EL (cell line): ENCODE data around the gene FXYD3.
"Not testable (repeated sequence)": the region's sequence is repeated elsewhere in the genome, so short reads cannot be mapped to it uniquely, and the experiment has no call there.

ENCODE experiments used
- DNase-seq: peaks from one replicate; pipeline ENCODE4 v3.0.0-alpha.2; 2016

FXYD3 gene

DNA sequence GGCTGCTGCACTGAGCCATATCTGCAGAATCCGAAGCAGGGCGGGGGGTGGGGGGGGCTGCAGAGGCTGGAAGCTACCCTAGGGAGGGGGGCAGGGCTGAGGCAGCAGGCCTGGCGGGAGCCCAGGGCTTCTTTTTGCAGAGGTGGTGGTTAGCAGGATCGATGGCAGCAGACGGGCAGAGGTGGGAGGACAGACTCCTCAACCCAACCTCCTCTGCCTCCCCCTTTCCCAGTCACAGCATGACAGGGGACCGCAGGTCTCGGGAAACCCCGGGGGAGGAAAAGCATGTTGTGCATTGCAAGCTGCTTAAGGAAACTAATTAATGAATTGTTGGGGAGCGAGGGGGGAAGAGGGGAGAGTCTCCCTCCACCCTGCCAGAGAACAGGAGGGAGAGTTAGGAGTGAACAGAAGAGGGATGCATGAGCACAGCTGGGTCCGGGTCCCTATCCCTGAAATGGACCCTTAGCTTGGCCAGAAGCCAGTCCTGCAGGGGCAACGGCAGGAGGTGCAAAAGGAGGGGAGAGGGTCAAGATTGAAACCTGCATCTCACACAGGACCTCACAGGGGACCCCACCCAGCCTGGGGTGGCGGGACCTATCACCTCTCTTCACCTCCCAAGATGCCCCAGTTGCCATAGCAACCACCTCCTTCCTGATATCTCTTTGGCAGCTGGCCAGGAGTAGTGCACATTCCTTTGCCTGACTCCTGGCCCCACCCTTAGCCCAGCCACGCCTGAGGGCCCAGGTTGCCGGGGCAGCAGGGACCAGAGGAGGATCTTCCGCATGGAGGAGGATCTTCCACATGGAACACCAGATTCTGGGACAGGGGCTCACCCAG is 29.2 kb downstream of the FXYD3 start:
- no peak for DNase-seq

DNA sequence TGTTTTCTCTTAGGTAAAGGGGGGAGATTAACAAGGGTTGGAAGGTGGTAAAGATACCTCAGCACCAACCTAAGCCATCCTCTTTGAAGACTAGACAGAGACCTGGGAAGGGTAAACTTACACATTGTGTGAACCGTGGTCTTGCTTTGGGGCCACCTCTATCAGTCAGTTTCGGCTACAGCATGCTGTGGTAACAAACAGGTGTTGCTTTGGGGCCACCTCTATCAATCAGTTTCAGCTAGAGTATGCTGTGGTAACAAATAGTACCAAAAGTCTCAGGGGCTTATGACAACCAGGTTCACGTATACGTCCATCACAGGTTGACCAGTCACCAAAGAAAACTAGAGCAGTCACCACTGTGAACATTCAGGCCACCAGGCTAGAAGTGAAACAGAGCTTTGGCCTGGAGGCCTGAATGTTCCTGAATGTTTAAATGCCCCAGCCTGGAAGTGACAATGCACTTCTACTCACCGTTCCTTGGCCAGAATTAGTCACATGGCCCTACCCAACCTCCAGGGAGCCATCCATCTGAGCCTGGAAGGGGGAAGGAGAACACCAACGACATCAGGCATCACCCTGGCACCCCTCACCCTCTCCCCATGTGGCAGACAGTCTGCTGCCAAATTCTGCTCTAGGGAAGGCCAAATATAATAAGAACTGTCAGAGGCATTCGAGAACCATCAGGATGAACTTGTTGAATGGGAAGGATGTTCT is 31.3 kb downstream of the FXYD3 start:
- DNase-seq, result no peak

DNA sequence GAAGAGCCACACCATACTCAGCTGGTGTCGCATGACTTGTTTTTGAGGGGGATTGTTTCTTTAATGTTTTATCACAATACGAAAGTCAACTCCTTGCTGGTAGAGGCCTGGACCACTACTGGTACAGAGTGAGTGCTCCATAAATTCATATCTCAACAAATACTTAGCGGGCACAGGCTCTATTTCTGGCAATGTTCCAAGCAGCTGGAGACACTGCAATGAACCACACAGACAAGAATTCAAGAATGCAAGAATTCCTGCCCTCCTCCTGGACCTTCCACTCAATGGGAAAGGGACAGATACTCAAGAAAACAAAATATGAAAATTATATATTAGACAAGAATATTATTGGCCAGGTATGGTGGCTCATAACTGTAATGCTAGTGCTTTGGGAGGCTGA is 33.8 kb downstream of the FXYD3 start:
- no peak for DNase-seq

DNA sequence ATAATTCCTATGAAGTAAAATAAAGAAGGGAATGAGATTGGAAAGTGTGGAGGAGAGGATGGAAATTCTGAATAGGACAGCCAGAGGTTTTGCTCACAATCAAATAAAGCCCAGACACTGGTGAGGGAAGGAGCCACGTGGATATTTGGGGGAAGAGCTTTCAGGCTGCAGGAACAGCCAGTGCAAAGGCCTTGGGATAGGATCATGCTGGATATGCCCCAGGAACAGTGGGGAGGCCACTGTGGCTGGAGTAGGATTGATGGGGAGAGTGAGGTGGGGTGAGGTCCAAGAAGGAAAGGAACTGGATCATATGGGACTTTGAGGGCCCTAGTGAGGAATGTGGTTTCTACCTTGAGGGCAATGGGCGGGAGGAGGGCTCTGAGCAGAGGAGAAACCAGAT is 34.8 kb downstream of the FXYD3 start:
- DNase-seq, result no peak

DNA sequence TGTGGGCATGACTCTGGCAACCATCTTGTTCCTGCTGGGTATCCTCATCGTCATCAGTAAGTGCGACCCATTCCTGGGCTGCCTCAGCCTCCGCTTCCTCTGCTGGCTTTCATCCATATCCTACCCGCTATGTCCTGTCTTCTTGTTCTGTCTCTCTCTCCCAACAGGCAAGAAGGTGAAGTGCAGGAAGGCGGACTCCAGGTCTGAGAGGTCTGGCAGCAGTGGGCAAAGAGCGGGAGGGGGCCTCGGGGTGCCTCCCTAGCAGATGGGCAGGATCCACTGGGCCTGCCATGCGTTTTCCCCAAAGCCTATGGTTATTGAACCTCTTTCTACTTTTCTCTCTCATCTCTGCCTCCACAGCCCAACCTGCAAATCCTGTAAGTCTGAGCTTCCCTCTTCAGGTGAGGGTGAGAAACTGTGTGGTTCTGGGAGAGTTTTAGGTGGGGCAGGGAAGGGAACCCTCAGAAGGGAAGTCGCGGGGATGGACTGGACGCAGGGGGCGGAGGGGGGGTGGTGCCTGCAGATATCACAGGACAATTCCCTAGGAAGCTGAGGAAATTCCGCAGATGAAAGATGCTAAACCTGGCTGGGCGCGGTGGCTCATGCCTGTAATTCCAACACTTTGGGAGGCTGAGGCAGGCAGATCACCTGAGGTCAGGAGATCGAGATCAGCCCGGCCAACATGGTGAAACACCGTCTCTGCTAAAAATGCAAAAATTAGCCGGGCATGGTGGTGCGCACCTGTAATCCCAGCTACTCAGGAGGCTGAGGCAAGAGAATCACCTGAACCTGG is 35.8 kb downstream of the FXYD3 start:
- no peak for DNase-seq

DNA sequence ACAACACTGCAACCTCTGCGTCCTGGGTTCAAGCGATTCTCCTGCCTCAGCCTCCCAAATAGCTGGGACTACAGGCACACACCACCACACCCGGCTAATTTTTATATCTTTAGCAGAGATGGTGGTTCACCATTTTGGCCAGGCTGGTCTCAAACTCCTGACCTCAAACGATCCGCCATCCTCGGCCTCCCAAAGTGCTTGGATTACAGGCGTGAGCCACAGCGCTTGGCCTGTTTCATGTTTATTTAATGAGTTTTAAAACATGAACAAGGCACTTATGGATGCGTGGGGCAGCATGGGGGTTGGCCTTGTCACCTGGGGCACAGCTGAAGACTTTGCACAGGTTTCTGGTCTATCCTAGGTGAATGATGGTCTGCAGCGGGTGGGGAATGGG is 37.5 kb downstream of the FXYD3 start:
- DNase-seq, result not testable (repeated sequence)

DNA sequence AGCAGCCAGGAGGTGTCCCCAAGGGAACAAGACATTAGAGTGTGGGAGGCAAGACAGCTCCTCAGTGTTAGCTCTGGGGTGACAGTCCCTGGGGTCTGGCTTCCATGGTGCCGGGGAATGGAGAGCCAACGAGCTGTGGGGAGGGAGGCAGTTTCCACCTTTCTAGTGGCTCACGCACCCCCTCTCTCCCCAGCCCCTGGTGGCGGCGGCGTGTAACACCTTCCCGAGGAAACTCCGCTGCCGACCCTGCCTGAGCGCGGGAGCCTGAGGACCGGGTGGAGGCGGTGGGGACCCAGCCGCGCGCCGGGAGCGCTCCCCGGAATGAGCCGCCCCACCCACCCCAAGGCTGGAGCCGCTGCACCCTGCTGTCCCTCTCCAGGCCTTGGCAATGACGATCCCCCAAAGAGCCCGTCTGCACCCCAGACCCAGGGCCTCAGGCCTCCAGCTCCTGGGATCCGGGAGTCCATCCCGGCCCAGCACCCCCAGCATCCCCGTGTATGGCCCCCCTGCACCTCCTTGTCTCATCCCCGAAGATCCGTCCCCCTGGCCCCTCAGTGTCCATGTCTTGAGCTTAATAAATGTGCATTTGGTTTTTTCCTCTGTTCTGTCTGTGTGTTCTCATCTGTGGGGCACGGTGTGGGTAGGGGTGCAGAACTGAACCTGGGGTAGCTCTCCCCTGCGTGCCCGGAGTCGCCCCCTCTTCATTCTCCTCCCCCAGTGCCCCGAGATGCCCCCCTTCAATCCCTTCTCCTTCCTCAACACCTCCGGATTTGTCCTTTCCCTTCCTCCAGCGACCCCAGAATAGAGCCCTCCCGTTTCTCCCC is 38.3 kb downstream of the FXYD3 start:
- peak; percentile 58 for DNase-seq

DNA sequence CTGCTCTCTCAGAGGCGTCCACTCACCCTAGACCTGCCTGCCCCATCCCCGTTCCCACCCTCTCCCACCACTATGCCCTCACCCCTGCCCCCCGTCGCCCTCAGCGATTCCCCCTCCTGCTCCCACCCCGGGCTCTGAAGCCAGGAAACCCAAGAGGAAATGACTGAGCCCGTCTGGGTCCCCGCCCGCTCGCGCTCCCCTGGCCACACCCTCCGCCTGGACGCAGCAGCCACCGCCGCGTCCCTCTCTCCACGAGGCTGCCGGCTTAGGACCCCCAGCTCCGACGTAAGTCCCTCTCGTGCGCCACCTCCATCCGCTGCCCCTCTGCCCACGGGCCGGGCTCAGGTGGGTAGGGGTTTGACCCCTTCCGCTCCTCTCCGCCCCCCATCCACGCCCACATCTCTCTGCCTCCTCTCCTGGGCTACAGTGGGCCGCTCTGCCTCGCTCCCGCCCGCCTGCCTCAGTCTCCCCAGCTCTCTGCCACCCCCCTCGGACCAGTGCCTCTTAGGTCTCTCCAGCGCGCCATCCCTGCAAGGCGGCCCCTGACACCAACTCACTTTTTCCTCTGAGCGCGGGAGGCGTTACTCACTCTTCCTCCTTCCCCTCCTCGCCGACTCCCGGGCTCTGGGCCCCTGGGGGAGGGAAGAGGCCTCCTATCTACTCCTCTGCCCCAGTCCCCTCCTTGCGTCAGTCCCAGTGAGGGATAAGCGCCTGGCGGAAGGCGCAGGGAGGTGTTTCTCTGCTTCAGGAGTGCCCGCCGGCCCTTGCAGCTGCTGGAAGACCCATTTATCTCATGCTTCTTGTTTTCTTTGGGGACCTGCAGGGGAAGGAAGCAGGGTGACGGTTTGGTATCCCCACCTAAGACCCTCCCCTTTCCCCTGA is 39.1 kb downstream of the FXYD3 start, which contains the start of gene FXYD5:
Gene FXYD5 (plus strand): TSS at position 211 of the 882 bp plus-strand sequence. CDS start 816 bp downstream, outside the sequence.
- DNase-seq, result peak; percentile 84

DNA sequence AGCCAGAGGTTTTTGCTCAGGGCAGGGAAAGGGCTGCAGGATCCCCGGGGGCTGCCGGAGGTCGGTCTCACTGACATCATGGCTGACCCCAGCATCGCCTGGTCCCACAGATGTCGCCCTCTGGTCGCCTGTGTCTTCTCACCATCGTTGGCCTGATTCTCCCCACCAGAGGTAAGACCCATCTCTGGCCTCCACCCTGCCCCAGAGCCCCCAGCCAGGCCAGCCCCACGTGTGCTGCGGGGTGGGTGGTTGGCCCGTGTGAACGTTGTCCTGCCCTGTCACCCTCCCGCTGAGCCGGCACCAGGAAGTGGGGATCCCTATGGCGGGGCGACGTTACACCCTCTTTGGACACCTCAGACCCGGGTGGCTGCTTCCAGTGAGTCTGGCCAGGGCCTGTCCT is 39.8 kb downstream of the FXYD3 start:
- no peak for DNase-seq

DNA sequence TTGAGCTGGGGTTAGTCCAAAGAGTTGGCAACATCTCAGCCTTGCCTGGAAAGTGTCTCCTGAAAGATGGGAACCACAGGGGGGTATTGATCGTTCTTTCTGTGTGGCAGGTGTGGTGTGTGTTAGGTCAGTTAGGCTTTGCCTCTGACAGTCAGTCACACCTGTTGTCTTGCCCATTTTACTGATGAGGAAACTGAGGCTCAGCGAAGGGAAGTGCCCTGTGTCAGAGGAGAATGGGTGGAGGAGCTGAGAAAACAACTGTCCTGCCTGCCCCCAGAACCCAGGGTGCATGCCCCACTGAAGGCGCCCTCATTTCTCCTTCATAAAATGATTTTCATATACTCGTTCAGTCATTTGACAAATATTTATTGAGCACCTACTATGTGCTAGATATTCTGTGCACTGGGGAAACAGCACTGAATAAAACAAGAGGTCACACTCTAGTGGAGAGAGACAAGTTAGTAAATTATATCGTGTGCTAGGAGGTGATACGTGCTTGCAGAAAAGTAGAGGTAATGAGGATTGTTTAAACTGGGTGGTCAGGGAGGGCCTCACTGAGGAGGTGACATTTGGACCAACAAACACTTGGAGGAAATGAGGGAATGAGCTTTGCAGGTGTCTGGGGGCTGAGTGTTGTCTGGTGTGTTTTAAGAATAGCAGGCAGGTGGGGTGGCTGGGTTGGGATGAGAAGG is 40.5 kb downstream of the FXYD3 start:
- no peak for DNase-seq

DNA sequence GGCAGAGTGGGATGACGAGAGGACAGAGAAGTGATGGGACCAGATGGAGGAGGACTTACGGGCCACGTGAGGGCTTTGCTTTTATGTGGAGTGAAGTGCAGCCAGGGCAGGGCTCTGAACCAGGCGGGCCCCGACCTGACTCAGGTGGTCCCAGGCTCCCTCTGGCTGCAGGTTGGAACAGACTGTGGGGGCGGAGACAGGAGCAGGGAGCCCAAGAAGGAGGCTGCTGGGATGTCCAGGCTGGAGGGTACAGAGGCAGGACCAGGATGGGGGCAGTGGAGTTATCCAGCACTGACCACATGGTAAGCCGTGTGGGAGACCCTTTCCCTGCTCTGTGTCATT is 41.0 kb downstream of the FXYD3 start:
- DNase-seq, result no peak

DNA sequence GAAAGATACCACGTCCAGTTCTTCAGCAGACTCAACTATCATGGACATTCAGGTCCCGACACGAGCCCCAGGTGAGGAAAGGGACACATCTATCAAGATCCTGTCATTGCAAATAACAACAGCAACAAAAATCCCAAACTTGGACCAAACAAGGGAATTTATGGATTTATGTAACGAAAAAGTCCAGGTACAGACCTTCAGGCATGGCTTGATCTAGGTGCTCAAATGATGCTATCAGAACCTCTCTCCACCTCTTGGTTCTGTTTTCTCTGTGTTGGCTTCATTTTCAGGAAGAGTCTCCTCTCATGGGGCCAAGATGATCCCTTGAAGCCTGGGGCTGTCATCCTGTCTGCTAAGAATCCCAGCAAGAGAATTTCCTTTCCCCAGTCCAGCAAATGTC is 41.8 kb downstream of the FXYD3 start:
- DNase-seq, result no peak

DNA sequence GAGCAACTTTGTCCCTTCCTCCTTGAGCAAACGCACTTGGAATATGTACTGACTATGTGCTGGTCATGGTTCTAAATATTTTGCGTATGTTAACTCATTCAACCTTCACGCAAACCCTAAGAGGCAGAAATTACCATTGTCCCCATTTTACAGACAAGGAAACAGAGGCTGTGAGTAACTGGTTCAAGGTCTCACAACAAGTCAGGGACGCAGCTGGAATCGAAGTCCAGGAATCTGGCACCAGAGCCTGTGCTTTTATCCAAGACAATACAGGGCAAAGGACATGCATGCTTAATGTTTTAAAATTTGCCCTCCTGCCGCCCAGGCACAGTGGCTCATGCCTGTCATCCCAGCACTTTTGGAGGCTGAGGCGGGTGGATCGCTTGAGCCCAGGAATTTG is 44.0 kb downstream of the FXYD3 start:
- DNase-seq, result no peak

DNA sequence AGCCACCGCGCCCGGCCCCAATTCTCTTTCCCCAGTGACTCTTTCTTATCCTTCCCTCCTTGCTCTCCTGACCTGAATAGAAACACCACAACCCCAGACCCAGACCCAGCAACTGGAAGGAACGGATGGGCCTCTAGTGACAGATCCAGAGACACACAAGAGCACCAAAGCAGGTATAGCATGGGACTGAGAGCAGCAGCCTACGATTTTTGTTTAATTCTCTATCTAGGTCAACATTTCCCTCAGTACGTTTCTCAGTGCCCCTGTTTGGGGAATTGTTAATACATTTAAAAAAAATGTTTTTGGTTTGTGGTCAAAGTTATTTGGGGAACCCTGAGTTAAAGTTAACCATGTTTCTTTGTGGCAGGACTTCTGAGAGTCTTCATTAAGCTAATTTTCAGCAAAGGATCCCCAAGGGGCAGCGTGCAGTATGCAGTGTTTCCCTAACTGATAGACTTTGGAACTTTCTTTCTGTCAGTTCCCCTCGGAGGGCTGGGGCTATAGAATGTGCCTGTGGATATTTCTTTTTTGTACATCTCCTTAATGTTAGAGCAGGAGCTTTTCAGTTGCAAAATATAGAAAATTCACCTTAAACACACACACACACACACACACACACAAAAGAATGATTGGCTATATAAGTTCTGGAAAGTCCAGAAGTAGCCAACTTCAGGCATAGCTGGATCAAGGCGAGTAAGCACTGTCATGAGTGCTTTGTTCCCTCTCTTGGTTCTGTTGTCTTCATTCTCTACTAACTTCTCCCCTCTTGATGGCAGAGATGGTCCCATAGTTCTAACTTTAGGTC is 45.2 kb downstream of the FXYD3 start:
- no peak for DNase-seq

DNA sequence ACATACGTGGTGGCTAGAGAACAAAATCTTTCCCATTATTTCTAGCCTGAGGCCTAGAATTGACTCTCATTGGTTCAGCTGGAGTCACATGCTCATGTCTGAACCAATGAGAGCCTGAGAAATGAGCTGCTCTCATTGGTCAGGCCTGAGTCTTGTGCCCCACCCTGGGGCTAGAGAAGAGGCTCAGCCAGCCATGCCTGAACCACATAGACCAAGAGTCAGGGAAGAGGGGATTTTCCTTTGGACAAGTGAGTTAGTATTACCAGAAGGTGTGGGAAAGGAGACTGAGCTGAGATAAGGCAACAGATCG is 45.8 kb downstream of the FXYD3 start:
- DNase-seq, result no peak

DNA sequence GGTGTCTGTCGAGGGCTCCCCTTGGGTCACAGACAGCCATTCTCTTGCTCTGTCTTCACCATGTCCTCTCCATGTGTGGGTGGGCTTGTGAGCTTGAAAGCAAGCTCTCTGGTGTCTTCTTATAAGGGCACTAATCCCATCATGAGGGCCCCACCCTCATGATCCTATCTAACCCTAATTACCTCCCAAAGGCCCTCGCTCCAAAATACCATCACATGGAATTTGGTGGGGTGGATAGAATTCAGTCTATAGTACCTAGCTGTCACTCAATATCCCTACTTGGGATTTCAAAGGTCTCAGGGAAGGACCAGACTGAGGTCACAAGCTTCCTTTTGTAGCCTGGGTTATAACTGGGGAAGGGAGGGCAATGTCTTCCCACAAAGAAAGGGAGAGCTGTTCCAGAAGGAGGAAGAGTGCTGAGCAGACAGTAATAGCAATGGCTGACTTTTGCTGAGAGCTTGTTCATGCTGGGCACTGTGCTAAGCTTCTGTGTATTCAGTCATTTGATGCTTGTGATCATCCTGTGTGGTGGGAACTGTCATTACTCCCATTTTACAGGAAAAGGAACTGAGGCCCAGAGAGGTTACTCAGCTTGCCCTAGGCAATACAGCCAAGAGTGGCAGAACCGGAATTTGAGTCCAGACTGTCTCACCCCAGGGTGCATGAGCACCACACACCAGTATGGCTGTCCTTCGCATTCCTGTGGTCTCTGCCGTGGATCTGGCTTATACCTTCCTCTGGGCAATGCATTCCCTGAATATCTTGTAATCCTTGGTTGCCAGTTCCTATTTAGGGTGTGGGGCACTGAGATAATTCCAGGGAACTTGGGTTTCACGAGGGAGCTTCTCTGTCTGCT is 47.1 kb downstream of the FXYD3 start:
- DNase-seq, result peak; percentile 94

DNA sequence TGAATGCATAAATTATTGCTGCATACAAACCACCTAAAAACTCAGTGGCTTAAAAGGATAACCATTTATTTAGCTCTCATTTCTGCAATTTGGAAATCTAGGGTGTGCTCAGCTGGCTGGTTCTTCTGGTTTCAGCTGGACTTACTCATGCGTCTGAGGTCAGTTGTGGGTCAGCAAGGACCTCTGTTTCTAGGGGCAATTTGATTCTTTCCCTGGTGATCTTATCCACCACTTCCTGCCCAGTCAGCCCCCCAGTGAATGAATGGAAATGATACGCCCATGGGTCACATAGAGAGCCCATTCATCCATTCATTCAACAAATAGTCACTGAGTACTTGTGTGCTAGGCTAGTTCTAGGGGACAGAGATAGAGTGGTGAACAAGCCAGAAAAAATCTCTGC is 48.8 kb downstream of the FXYD3 start:
- peak; percentile 74 for DNase-seq

DNA sequence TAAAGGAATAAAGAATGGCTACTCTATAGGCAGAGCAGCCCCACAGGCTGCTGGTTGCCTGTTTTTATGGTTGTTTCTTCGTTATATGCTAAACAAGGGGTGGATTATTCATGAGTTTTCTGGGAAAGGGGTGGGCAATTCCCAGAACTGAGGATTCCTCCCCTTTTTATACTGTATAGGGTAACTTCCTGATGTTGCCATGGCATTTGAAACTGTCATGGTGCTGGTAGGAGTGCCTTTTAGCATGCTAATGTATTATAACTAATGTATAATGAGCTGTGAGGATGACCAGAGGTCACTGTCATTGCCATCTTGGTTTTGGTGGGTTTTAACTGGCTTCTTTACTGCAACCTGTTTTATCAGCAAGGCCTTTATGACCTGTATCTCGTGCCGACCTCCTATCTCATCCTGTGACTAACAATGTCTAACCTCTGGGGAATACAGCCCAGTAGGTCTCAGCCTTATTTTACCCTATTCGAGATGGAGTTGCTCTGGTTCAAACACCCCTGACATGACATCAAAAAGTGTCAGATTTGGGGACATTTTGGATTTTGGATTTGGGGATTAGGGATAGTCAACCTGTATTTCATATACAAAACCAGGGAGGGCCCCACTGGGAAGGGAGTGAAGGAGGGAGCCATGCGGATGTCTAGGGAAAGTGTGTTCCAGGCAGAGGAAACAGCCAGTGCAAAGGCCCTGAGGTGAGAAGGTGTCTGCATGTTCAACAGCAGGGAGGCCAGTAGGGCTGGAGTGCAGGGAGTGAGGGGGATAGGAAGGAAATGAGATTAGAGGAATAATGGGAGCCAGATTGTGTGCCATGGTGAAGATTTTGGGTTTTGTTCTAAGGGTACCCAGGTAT is 49.8 kb downstream of the FXYD3 start:
- no peak for DNase-seq
